ENCODE measurements around the gene DROSHA.

DROSHA gene

GRCh38 chr5:31381299-31381698 lies 150.6 kb downstream of the DROSHA start:
- H3K79me2 ChIP-seq (ENCODE audit: insufficient read depth, low read depth), result no peaks in the 10 kb centered on the region
- H3K4me3 ChIP-seq (IDR thresholded peaks at IDR 0.05; ENCODE audit: insufficient read depth, low read depth, low read length), result no peak overlapping the region
- no peak for TF ChIP-seq CTCF (conservative IDR thresholded peaks at IDR 0.05; ENCODE audit: low read depth, low read length)
- H3K4me2 ChIP-seq, result no peak overlapping the region
- H3K36me3 ChIP-seq (ENCODE audit: insufficient read depth), result no peaks in the 10 kb centered on the region
- no peaks in the 10 kb centered on the region for H4K20me1 ChIP-seq (ENCODE audit: insufficient read depth)
- no peak overlapping the region for H3K9ac ChIP-seq
- H2AFZ ChIP-seq (ENCODE audit: low read depth), result no peak overlapping the region
- no peaks in the 10 kb centered on the region for H3K4me1 ChIP-seq (ENCODE audit: low read depth, poor library complexity, severe bottlenecking)
- H3K27me3 ChIP-seq (ENCODE audit: insufficient read depth, low read depth), result no peaks in the 10 kb centered on the region
- H3K27ac ChIP-seq, result no peak overlapping the region

GRCh38 chr5:31380049-31380448 lies 151.8 kb downstream of the DROSHA start:
- Histone ChIP-seq H3K27ac (no peak overlapping the region), H3K4me3 (IDR thresholded peaks at IDR 0.05; ENCODE audit: insufficient read depth, low read depth, low read length) (no peak overlapping the region), H3K9ac (no peak overlapping the region), H3K79me2 (ENCODE audit: insufficient read depth, low read depth) (no peaks in the 10 kb centered on the region), H3K36me3 (ENCODE audit: insufficient read depth) (no peaks in the 10 kb centered on the region), H3K27me3 (ENCODE audit: insufficient read depth, low read depth) (no peaks in the 10 kb centered on the region), H3K4me1 (ENCODE audit: low read depth, poor library complexity, severe bottlenecking) (no peaks in the 10 kb centered on the region), H2AFZ (ENCODE audit: low read depth) (no peak overlapping the region), H4K20me1 (ENCODE audit: insufficient read depth) (no peaks in the 10 kb centered on the region), H3K4me2 (no peak overlapping the region)
- no peak for TF ChIP-seq CTCF (conservative IDR thresholded peaks at IDR 0.05; ENCODE audit: low read depth, low read length)

- Histone ChIP-seq H3K36me3 (ENCODE audit: insufficient read depth) (no peaks in the 10 kb centered on the region), H3K4me2 (no peak overlapping the region), H3K9ac (no peak overlapping the region), H3K79me2 (ENCODE audit: insufficient read depth, low read depth) (no peaks in the 10 kb centered on the region), H3K4me1 (ENCODE audit: low read depth, poor library complexity, severe bottlenecking) (no peaks in the 10 kb centered on the region), H4K20me1 (ENCODE audit: insufficient read depth) (no peaks in the 10 kb centered on the region), H3K27me3 (ENCODE audit: insufficient read depth, low read depth) (no peaks in the 10 kb centered on the region), H3K4me3 (IDR thresholded peaks at IDR 0.05; ENCODE audit: insufficient read depth, low read depth, low read length) (no peak overlapping the region), H2AFZ (ENCODE audit: low read depth) (no peak overlapping the region), H3K27ac (no peak overlapping the region)
- TF ChIP-seq CTCF (conservative IDR thresholded peaks at IDR 0.05; ENCODE audit: low read depth, low read length), result no peak
Observed at GRCh38 chr5:31378838-31379237, 153.1 kb downstream of the DROSHA start.

GRCh38 chr5:31378136-31378535 lies 153.8 kb downstream of the DROSHA start:
- no peak for TF ChIP-seq CTCF (conservative IDR thresholded peaks at IDR 0.05; ENCODE audit: low read depth, low read length)
- Histone ChIP-seq H4K20me1 (ENCODE audit: insufficient read depth) (no peaks in the 10 kb centered on the region), H3K36me3 (ENCODE audit: insufficient read depth) (no peaks in the 10 kb centered on the region), H3K9ac (no peak overlapping the region), H3K27ac (no peak overlapping the region), H3K27me3 (ENCODE audit: insufficient read depth, low read depth) (no peaks in the 10 kb centered on the region), H3K79me2 (ENCODE audit: insufficient read depth, low read depth) (no peaks in the 10 kb centered on the region), H3K4me3 (IDR thresholded peaks at IDR 0.05; ENCODE audit: insufficient read depth, low read depth, low read length) (no peak overlapping the region), H3K4me1 (ENCODE audit: low read depth, poor library complexity, severe bottlenecking) (no peaks in the 10 kb centered on the region), H3K4me2 (no peak overlapping the region), H2AFZ (ENCODE audit: low read depth) (no peak overlapping the region)
